Body of pancreas (tissue), 4 donors: Measurements from ENCODE around the gene ESPNL.

Experiments
- CTCF ChIP-seq, 7 experiments: fragments of 450-650 bp in 4 of 7; fragments of 200-600 bp in 3 of 7; sonication (generic) in 3 of 7; IDR thresholded peaks; one replicate each; pipeline ENCODE4 v1.5.1; 2016 to 2019; ENCODE audit warnings: antibody characterized with exemption in 7 of 7
- POLR2A ChIP-seq, 3 donors: fragments of 450-650 bp; IDR thresholded peaks; one replicate each; pipeline ENCODE4 v1.6.1; 2016; ENCODE audit warnings: antibody characterized with exemption in 3 of 3, mild to moderate bottlenecking in 2 of 3

- TF ChIP-seq CTCF (IDR thresholded peaks at IDR 0.05) (no peak), POLR2A (IDR thresholded peaks at IDR 0.05) (no peak)
Measured at GRCh38 chr2:238138331-238139195, 38.4 kb downstream of the ESPNL start, which contains the start of gene KLHL30.
